Activated CD4-positive, alpha-beta T cell treated with anti-CD3 and anti-CD28 coated beads, Interleukin-2, amount 10 ng/mL, durations not matched to agents 24 days and 14 days (primary cell): ENCODE data around the gene MOB3C. TPM values are rescaled to one million over a fixed set of nuclear protein-coding genes. Genes with fewer than 3 reads are reported as not detected.

Experiments used
- DNase-seq: peaks from one replicate; pipeline ENCODE4 v3.0.0; 2022
- H3K27ac Mint-ChIP-seq: one replicate; pipeline ENCODE4 v1.8.0; 2022; ENCODE audit warnings: mild to moderate bottlenecking, mixed read lengths
- H3K27me3 Mint-ChIP-seq: one replicate; pipeline ENCODE4 v1.8.0; 2022; ENCODE audit warnings: mixed read lengths
- H3K36me3 Mint-ChIP-seq: one replicate; pipeline ENCODE4 v1.8.0; 2022; ENCODE audit warnings: low read depth, mild to moderate bottlenecking, mixed read lengths
- H3K4me1 Mint-ChIP-seq: one replicate; pipeline ENCODE4 v1.8.0; 2021; ENCODE audit warnings: mixed read lengths
- H3K4me3 Mint-ChIP-seq: one replicate; pipeline ENCODE4 v1.8.0; 2022; ENCODE audit warnings: mild to moderate bottlenecking, moderate library complexity, mixed read lengths
- H3K9me3 Mint-ChIP-seq: one replicate; pipeline ENCODE4 v1.8.0; 2021; ENCODE audit warnings: mixed read lengths
- intact Hi-C: fragments of 100-400 bp; cut with micrococcal nuclease; formaldehyde crosslinking; loops from one replicate; pipeline ENCODE4 v1.15.1; 2023
- total RNA-seq: library from RNA; stranded (reverse); gene quantifications from 2 replicates; pipeline ENCODE4 v1.2.3, GENCODE V29; 2022

Gene MOB3C
- total RNA-seq, 1 donor from 2014 or later, result 15.0 TPM

GRCh38 chr1:46569116-46569515 lies 47.5 kb downstream of the MOB3C start:
- intact Hi-C loops, result no loop called here
- peaks cover 43% of the 10 kb centered on the region for H3K36me3 Mint-ChIP-seq
- H3K4me1 Mint-ChIP-seq, result no peaks in the 10 kb centered on the region
- H3K4me3 Mint-ChIP-seq, result no peak overlapping the region
- no peaks in the 10 kb centered on the region for H3K9me3 Mint-ChIP-seq
- DNase-seq, result no peak
- H3K27ac Mint-ChIP-seq, result no peak overlapping the region
- no peaks in the 10 kb centered on the region for H3K27me3 Mint-ChIP-seq

- Mint-ChIP-seq H3K9me3 (no peaks in the 10 kb centered on the region), H3K27ac (no peak overlapping the region), H3K27me3 (no peaks in the 10 kb centered on the region), H3K36me3 (peaks cover 43% of the 10 kb centered on the region), H3K4me1 (no peaks in the 10 kb centered on the region), H3K4me3 (no peak overlapping the region)
- no peak for DNase-seq
- intact Hi-C loops, result no loop called here
Observed at GRCh38 chr1:46568461-46568891, 48.1 kb downstream of the MOB3C start.

GRCh38 chr1:46563341-46563740 lies 53.3 kb downstream of the MOB3C start:
- H3K27ac Mint-ChIP-seq, result no peak overlapping the region
- no peak for DNase-seq
- intact Hi-C loops, result no loop called here
- peaks cover 55% of the 10 kb centered on the region for H3K36me3 Mint-ChIP-seq
- H3K27me3 Mint-ChIP-seq, result no peaks in the 10 kb centered on the region
- no peak overlapping the region for H3K4me3 Mint-ChIP-seq
- H3K4me1 Mint-ChIP-seq, result no peaks in the 10 kb centered on the region
- H3K9me3 Mint-ChIP-seq, result no peaks in the 10 kb centered on the region

GRCh38 chr1:46562498-46562897 lies 54.1 kb downstream of the MOB3C start:
- no peaks in the 10 kb centered on the region for H3K9me3 Mint-ChIP-seq
- peaks cover 55% of the 10 kb centered on the region for H3K36me3 Mint-ChIP-seq
- DNase-seq, result no peak
- no peak overlapping the region for H3K27ac Mint-ChIP-seq
- no peaks in the 10 kb centered on the region for H3K27me3 Mint-ChIP-seq
- no peak overlapping the region for H3K4me3 Mint-ChIP-seq
- H3K4me1 Mint-ChIP-seq, result no peaks in the 10 kb centered on the region
- intact Hi-C loops, result no loop called here

- Mint-ChIP-seq H3K27me3 (no peaks in the 10 kb centered on the region), H3K36me3 (peaks cover 30% of the 10 kb centered on the region), H3K4me1 (no peaks in the 10 kb centered on the region), H3K9me3 (no peaks in the 10 kb centered on the region), H3K27ac (no peak overlapping the region), H3K4me3 (no peak overlapping the region)
- DNase-seq, result no peak
- intact Hi-C loops, result no loop called here
Observed at GRCh38 chr1:46558966-46559365, 57.6 kb downstream of the MOB3C start.

GRCh38 chr1:46558141-46558963 lies 58.3 kb downstream of the MOB3C start:
- Mint-ChIP-seq H3K4me1 (no peaks in the 10 kb centered on the region), H3K27me3 (no peaks in the 10 kb centered on the region), H3K36me3 (peaks cover 28% of the 10 kb centered on the region), H3K27ac (no peak overlapping the region), H3K9me3 (no peaks in the 10 kb centered on the region), H3K4me3 (no peak overlapping the region)
- intact Hi-C loops, result no loop called here
- DNase-seq, result no peak

Other genes with a start within 250 kb of the MOB3C start
- gene FAAH, start 222.5 kb downstream of the MOB3C start, total RNA-seq, result 4.6 and 6.8 TPM in 2 replicates
- 0.07 TPM in 1 of 2 replicates, not detected in the other for gene DMBX1, start 127.0 kb downstream of the MOB3C start, total RNA-seq
- not detected in 2 replicates for gene KNCN, start 65.2 kb downstream of the MOB3C start, total RNA-seq
- 41.8 and 42.5 TPM in 2 replicates for gene MKNK1, start 12.5 kb downstream of the MOB3C start, total RNA-seq
- gene ATPAF1, start 51.6 kb upstream of the MOB3C start, total RNA-seq, result 41.6 and 43.1 TPM in 2 replicates
- not detected in 2 replicates for gene TEX38, start 55.0 kb upstream of the MOB3C start, total RNA-seq
- 63.9 and 70.4 TPM in 2 replicates for gene EFCAB14, start 102.3 kb upstream of the MOB3C start, total RNA-seq
- gene CYP4B1, start 182.2 kb upstream of the MOB3C start, total RNA-seq, result not detected in 2 replicates